AG20443 (cell line): ENCODE results near the gene ANGPTL3.
"Not testable (repeated sequence)": the region's sequence is repeated elsewhere in the genome, so short reads cannot be mapped to it uniquely, and the experiment has no call there.

Experiments used
- DNase-seq: peaks from one replicate; pipeline ENCODE4 v3.0.0; 2012; ENCODE audit warnings: low spot score, mixed read lengths

ANGPTL3 gene, protein sequence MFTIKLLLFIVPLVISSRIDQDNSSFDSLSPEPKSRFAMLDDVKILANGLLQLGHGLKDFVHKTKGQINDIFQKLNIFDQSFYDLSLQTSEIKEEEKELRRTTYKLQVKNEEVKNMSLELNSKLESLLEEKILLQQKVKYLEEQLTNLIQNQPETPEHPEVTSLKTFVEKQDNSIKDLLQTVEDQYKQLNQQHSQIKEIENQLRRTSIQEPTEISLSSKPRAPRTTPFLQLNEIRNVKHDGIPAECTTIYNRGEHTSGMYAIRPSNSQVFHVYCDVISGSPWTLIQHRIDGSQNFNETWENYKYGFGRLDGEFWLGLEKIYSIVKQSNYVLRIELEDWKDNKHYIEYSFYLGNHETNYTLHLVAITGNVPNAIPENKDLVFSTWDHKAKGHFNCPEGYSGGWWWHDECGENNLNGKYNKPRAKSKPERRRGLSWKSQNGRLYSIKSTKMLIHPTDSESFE

GRCh38 chr1:62597281-62597680 lies at the start of gene ANGPTL3:
TSS of gene ANGPTL3 (plus strand) at chr1:62597520. CDS start at chr1:62597567, 47 bp downstream.
- no peak for DNase-seq

DNA sequence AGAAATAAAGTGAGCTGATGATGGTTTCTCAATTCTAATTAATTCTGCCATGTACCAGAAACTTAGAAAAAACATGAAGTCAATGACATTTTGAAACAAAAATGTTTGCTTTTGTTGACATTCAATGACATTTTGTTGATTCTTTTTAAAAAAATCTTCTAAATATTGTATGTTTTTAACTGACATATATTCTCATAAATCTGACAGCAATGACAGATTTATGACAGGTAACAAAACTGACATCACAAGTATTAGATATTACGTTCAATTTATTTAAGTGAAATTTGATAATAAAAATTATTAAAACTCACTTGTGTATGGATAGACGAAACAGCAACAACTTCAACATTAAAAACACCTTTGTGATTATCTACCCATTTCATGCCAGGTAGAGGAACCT lies 36.0 kb upstream of the ANGPTL3 start:
- no peak for DNase-seq

DNA sequence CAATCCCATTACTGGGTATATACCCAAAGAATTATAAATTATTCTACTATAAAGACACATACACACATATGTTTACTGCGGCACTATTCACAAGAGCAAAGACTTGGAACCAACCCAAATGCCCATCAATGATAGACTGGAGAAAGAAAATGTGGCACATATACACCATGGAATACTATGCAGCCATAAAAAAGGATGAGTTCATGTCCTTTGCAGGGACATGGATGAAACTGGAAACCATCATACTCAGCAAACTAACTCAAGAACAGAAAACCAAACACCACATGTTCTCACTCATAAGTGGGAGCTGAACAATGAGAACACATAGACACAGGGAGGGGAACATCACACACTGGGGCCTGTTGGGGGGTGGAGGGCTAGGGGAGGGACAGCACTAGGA lies 30.1 kb upstream of the ANGPTL3 start:
- not testable (repeated sequence) for DNase-seq

DNA sequence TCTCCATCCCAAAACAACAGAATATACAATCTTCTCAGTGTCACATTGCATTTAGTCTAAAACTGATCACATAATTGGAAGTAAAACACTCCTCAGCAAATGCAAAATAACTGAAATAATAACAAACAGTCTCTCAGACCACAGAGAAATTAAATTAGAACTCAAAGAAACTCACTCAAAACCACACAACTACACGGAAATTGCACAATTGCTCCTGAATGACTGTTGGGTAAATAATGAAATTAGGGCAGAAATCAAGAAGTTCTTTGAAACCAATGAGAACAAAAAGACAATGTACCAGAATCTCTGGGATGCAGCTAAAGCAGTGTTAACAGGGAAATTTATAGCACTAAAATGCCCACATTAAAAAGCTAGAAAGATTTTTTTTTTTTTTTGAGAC lies 29.4 kb upstream of the ANGPTL3 start:
- DNase-seq: not testable (repeated sequence)

GRCh38 chr1:62571517-62571916 lies 25.8 kb upstream of the ANGPTL3 start:
- DNase-seq: not testable (repeated sequence)

- DNase-seq: no peak
These were observed 24.8 kb upstream of the ANGPTL3 start for GRCh38 chr1:62572476-62572875.

- DNase-seq: no peak
These were observed 23.6 kb upstream of the ANGPTL3 start for GRCh38 chr1:62573675-62574074.

- no peak for DNase-seq
These were observed 11.7 kb upstream of the ANGPTL3 start for GRCh38 chr1:62585469-62586155.

GRCh38 chr1:62588000-62588399 lies 9.3 kb upstream of the ANGPTL3 start:
- DNase-seq: no peak

GRCh38 chr1:62589321-62589720 lies 8.0 kb upstream of the ANGPTL3 start:
- no peak for DNase-seq

GRCh38 chr1:62590255-62590969 lies 6.9 kb upstream of the ANGPTL3 start:
- no peak for DNase-seq

DNA sequence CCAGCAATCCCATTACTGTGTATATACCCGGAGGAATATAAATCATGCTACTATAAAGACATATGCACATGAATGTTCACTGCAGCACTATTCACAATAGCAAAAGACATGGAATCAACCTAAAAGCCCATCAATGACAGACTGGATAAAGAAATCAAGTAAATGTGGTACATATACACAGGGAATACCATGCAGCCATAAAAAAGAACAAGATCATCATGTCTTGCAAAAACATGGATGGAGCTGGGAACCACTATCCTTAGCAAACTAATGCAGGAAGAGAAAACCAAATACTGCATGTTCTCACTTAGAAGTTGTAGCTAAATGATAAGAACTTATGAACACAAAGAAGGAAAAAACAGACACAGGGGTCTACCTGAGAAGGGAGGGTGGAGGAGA lies 6.4 kb upstream of the ANGPTL3 start:
- DNase-seq: no peak

- no peak for DNase-seq
These were observed 3.4 kb upstream of the ANGPTL3 start for GRCh38 chr1:62593825-62594394.

- DNase-seq: no peak
These were observed 1.7 kb upstream of the ANGPTL3 start for GRCh38 chr1:62595647-62596046.

DNA sequence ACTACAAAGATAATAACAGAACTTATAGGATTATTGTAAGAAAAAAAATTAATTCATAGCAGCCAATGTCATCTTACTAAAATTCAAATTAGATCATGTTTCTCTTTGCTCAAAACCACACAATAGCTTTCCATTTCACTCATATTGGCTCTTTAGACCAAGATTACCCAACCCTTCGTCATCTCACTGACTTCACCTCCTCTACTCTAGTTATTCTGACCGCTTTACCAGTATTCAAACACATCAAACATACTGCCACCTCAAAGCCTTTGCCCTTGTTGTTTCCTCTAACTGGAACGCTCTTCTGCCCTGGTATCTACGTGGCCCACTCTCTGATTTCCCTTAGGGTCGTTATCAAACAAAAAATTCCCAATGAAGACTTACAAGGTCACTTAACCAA lies 1.7 kb downstream of the ANGPTL3 start:
- DNase-seq: no peak

DNA sequence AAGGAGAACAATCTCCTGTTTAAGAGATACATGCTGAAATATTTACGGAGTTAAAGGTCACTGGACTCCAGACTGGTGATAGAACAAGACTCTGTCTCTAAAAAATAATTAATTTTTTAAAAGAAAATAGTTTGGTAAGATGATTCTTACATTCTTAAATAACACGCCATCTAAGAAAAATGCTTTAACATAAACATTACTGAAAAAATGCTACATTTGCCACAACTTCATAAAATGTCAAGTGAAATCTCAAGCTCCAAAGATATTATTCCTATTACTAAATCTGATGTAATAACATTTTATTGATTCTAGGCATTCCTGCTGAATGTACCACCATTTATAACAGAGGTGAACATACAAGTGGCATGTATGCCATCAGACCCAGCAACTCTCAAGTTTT lies 4.1 kb downstream of the ANGPTL3 start:
- DNase-seq: no peak

DNA sequence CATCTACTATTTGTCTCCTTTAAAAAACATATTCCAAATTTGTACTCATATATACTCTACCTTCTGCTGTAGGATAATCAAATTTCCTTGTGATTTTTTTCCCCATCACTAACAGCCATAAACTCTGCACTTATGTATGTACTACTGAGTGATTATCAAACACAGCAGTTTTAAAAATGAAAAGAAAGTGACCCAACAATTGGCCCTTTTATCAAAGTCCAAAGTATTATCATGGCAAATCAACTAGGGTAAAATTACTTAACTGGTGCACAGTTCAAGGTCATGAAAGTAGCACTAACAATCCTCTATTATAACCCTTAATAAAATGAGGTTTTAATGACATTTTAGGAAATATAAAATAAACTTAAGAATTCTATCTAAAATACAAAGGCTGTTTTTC lies 11.6 kb downstream of the ANGPTL3 start:
- no peak for DNase-seq

DNA sequence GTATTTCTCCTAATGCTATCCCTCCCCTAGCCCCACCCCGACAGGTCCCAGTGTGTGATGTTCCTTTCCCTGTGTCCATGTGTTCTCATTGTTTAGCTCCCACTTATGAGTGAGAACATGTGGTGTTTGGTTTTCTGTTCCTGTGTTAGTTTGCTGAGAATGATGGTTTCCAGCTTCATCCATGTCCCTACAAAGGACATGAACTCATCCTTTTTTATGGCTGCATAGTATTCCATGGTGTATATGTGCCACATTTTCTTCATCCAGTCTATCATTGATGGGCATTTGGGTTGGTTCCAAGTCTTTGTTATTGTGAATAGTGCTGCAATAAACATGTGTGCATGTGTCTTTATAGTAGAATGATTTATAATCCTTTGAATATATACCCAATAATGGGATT lies 13.3 kb downstream of the ANGPTL3 start:
- DNase-seq: not testable (repeated sequence)

DNA sequence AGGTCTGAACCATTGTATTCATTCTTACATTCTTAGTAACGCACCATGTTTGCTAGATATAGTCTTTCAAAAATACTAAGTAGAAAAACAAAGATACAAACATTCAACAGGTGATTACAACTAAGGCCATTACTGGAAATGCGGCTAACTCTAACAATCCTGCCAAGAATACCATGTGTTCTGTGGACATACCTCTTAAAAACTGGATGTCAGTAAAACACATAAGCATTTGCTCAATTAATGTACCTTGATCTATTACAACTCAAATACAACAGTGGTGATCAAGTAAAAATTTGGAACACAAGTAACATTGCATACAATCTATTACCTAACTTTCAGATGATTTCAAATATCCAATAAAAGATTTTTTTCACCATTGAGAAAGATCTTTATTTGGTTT lies 15.4 kb downstream of the ANGPTL3 start:
- no peak for DNase-seq

- DNase-seq: no peak
These were observed 16.0 kb downstream of the ANGPTL3 start for GRCh38 chr1:62613325-62613727.

DNA sequence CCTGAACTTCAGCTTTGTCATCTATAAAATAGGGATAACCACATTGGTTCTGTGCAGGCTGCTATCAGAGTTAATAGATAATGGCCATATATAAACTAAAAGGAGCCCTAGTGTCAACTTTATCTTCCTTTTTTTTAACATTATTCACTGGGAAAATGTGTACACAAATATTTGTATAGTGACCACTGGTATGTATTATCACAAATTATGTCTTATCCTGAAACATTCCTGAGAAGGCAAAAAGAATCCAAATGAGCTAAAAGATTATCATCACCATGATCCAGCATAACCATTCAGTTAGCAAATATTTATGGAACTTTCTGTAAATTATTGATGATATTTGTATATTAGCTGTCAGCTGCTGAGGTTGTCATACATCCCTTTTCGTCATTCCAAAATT lies 16.6 kb downstream of the ANGPTL3 start:
- DNase-seq: peak; percentile 6

- peak; percentile 77 for DNase-seq
These were observed 24.6 kb downstream of the ANGPTL3 start for GRCh38 chr1:62621907-62622306.
